T47D (cell line): ENCODE data around the gene DNAJB8.
A peak's percentile ranks its signal among the peaks of the same experiment; 100 is the strongest.

Experiments
- DNase-seq, 2 experiments: peaks; one replicate each; pipeline versions ENCODE4 v3.0.0 to v3.0.0-alpha.2; 2011 to 2012; ENCODE audit warnings: low read depth in 1 of 2, low spot score in 1 of 2
- JUND ChIP-seq: IDR thresholded peaks from 2 replicates; pipeline ENCODE4 v1.6.1; 2012; ENCODE audit warnings: low read depth
- in situ Hi-C: cut with HindIII; loops from 2 replicates; pipeline ENCODE4 v1.10.0; 2016; ENCODE audit warnings: low sequenced_read_pairs, low pct_unique_long_range_greater_than_20kb

DNAJB8 gene

DNA sequence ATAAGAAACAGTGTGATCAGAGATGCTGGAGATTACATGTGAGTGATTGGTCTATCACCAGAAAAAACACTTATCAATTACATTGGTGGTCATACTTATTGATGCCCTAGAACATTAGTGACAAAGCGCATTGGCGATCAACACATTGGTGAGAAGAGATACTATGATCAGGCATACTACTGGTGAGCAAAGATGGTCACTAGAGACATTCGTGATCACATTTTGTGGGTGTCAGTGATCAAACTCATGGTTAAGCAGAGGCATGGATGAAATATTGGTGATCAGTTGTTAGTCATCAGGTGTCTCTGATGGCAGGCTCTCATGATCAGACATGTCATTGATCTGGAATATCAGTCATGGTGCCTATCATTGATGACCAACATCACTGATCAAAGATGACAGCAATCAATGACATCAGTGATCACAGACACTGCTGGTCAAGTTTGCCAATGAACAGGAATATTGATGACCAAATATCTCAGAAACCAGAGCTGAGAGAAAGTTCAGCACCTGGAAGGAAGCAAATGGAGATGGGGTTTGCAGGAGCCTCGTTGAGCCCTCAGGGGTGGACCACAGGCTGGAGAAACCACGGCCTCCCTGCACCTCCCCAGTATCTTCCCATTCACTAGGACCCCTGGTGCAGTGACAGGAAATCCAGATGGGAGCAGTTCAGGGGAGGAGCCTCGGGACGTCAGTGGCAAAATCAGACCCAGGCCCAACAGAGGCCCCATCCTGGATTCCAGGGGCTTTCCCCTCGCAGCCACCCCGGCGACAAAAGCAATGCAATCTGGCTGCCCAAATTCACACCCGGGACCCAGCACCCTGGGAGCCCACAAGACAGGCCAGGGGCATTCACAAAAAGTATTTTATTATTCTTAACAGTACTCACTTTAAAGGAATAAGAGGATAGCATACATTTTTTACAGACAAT lies 12.2 kb upstream of the DNAJB8 start:
- in situ Hi-C loops, result no loop called here
- DNase-seq, result no peak
- no peak for TF ChIP-seq JUND

DNA sequence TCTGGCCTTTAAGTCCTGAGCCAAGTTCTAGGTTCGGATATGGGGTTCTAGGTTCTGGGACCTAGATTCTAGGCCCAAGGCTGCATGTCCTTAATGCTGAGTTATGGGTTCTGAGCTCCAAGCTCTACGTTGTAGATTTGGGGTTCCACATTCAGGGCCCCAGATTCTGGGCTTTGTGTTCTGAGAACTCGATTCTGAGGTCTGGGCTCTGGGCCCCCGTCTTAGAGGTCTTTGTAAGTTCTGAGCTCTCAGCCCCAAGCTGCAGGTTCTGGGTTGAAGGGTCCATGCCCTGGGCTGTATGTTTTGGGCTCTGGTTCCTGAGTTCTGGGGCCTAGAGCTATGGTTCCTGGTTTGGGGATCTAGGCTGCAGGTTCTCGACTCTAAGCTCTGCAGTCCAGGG lies 10.0 kb upstream of the DNAJB8 start:
- no peak for DNase-seq
- TF ChIP-seq JUND, result no peak
- in situ Hi-C loops, result no loop called here

DNA sequence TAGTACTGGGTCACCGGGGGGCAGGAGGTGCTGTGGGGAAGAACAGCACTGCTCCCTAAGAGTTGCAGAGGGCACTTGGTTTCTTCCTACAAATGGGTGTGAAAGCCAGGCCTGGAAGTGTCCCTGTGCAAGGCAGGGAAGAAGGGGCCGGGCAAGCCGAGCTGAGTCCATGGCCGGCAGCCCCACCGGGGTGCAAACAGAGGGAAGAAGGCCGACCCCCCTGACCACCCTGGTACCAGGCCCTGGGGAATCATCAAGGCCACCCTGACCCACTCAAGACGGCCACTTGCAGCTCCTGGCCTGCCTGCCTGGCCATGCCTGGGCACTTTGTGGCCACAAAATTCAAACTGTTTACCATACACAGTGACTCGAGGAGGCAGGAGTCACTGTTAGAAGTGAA lies 8.7 kb upstream of the DNAJB8 start:
- DNase-seq, result no peak
- in situ Hi-C loops, result no loop called here
- TF ChIP-seq JUND, result no peak

DNA sequence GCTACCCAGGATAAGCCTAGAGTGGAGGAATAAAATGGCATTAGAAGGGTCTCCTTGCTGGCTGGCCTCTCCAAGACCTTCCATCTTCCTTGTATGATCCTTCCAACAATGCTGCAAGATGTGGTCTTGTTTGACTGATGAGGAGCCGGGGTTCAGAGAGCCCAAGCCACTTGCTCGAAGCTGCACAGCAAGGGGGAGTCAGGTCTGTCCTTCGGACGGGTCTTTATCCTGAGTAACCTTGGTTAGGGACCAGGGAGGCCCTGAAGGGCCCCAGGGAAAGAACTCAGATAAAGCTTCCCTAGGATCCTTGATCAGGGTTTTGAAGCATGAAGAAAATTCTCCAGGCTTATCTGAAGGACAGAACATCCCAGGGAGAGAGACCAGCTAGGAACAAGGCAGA lies 7.0 kb upstream of the DNAJB8 start:
- no peak for TF ChIP-seq JUND
- in situ Hi-C loops, result no loop called here
- no peak for DNase-seq

DNA sequence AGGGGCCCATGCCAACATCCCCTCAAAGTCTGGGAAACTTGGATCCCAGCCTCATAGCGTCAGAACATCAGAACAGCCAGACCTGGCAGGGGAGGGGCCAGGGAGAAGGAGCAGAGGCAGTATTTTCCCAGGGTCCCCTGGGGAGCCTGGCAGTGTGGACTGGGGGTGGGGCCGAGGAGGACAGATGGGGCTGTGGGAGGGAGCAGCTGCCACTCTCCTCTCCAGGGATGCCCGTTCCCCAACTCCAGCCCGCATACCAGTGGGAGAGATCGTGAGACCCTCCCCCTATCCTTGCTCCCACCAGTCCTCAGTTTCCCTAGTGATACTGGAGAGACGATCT lies 6.5 kb upstream of the DNAJB8 start:
- no peak for DNase-seq
- in situ Hi-C loops, result no loop called here
- TF ChIP-seq JUND, result no peak

DNA sequence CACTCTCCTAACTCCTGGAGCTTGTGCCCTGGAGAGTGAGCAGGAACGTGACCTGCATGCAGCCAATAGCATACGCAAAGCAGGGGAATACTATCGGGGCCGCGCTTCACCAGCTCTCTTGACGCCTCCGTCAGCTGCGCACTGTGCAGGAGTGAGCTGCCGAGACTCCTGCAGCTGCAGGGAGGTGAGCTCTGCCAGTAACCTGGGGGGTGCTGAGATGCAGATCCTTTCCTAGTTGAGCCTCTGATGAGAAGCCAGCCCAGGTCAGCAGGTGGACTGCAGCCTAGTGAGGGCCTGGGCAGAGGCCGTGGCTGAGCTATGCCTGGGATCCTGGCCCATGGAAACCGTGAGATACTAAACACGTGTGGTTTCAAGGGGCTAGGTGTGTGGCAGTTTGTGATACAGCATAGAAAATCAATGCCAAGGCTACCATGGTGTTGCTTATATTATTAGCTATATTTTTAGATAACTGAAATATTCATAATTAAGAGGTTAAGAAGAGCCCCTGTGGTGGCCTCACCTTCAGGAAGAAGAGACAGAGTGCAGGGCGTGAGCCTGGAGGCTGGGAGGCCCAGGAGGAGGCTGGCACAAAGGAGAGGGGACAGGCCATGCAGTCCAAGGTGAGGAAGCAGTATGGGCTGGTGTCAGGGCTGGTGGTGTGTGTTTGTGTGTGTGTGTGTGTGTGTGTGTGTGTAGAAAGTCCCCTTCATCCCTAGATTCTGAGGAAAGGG lies 5.9 kb upstream of the DNAJB8 start:
- in situ Hi-C loops, result no loop called here
- DNase-seq, result no peak
- TF ChIP-seq JUND, result no peak

DNA sequence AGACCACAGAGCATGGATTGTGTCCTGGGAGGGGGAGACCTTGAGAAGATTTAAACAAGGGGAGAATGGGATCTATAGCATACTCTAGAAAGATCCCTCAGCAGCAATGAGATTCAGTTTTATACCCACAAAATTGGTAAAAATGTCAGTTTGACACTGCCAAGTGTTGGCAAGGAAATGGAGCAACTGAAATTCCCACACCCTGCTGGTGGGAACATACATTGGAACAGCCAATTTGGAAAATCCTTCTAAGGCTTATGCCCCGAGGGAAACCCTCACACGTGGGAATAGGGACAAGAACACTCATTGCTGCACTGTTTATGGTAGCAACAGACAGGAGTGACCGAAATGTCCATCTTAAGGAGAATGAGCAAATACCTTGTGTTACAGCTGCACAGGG lies 5.0 kb upstream of the DNAJB8 start:
- in situ Hi-C loops, result no loop called here
- peak in 1 of 2 experiments; percentile 5 for DNase-seq
- TF ChIP-seq JUND, result no peak

DNA sequence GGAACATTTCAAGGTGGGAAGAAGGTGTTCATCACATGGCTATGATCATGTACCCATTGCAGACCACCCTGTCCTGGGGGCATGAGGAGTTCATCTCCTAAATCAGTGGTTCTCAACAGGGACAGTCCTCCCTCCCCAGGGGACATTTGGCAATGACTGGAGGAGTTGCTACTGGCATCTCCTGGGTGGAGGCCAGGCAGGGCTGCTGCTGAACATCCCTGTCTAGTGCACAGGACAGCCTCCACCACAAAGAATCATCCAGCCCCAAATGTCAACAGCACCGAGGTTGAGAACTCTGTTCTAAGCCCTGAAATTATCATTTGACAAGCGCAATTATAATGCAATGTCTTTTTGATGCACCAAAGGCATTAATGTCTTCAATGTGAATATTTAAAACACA lies 4.4 kb upstream of the DNAJB8 start:
- in situ Hi-C loops, result no loop called here
- DNase-seq, result no peak
- TF ChIP-seq JUND, result no peak

DNA sequence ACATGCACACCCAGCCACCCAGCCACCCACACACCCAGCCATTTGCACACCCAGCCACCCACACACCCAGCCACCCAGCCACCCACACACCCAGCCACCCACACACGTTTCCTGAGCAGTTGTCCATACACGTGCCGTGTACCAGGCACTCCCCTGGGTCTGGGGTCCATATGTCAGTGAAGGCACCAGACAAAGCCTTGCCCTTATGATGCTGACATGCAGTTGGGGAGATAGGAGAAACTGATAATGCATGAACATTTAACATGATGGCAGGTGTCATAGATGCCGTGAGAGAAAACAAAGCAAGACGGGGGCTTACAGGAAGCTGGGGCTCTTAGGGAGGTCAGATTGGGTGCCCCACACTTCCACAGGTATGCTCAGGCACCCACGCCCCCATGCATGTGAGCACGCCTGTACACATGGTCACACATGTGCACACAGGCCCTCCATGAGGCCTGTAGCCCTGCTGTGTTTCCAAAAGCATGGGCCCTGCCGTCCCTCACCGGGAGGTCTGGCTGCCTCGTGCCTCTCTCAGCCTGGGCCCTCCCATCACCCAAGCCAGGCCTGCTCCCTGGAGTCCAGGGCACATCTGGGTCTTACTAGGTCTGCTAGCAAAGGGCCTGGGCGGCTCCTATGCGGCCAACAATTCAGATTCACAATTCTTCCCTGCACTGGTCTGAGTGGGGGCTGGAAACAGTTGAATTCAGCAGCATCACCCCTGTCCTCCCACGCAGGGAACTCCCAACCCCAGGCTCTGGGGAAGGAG lies 3.6 kb upstream of the DNAJB8 start:
- in situ Hi-C loops, result no loop called here
- no peak for DNase-seq
- no peak for TF ChIP-seq JUND

DNA sequence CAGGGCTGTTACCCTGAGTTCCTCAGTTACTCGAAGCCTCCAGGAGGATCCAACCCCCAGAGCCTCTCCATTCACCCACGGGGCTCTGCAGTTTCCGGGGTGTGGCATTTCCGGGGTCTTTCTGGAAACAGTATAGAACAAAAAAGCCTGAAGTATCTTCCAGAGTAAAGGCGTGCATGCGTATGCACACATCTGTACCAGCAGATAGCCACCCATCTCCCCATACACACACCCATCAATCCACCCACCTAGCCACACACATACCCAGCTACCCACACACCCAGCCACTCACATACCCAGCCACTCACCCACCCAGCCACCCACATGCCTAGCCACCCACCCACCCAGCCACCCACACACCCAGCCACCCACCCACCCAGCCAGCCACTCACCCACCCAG lies 2.9 kb upstream of the DNAJB8 start:
- in situ Hi-C loops, result no loop called here

DNA sequence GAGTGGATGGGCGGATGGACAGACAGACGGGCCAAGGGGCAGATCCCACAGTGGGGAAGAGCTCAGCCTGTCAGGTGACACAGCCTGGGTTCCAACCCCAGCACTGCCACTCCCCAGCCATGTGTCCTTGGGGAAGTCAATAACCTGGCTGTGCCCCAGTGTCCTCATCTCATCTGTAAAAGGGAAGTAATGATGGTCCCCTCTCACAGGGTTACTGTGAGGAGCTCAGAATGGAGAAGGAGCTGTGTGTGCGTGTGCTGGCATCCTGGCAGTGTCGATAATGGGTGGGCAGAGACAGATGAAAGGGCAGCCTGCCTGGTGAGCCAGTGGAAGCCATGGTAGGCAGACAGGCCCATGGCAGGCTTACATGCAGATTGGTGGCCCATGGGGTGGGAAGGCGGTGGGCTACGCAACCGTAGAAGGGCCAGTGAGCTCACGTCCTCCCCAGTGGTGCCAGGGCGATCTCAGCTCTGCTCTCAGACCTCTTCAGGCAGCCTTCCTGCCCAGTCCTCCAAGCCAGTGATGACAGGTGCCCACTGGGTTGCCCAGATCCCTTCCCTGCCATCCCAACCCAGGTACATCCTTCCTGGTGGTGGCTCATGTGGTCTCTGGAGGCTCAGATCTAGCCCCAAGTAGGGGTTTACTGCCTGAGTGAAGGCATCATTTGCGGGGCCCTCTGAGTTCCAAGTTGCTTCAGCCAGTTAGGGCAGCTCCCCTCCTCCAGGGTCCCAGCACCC lies 2.3 kb upstream of the DNAJB8 start:
- no peak for TF ChIP-seq JUND
- no peak for DNase-seq
- in situ Hi-C loops, result no loop called here

More for the DNA sequence above, 2.9 kb upstream of the DNAJB8 start:
- DNase-seq, result no peak
- TF ChIP-seq JUND, result no peak

DNA sequence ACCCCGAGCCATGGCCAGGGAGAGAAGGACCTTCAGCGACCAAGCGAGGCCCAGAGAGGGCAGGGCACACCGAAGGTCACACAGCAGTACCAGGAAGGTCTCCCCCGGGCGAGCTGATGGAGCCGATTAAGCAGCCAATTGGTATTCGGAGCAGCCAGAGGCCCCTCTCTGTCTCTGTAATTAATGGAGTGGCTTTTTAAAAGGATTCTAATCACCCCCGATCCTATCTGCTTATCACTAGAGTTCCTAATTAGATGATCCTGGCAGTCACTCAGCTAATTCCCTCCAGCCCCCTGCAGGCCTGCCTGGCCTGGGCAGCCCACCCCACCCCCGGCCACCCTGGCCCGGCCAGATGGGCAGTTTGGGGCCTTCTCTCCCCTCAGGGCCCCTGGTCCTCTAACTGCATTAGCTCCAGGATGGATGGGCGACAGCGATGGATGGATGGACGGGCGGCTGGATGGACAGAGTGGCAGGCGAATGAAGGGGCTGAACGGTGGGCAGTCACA lies 1.6 kb upstream of the DNAJB8 start:
- TF ChIP-seq JUND, result no peak
- DNase-seq, result no peak
- in situ Hi-C loops, result no loop called here

DNA sequence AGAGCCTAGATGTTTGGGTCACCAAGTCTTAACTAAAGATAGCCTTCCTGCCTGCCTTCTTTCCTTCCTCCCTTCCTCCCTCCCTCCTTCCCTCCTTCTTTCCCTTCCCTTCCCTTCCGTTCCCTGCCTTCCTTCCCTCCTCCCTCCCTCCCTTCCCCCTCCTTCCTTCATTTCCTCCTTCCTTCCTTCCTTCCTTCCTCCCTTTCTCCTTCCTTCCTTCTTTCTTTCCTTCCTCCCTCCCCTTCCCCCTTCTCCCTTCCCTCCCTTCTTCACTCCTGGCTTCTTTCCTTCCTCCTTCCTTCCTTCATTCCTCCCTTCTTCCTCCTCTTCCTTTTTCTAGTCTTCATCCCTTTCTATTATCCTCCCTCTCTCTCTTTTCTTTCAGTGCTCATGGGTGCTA lies 2.0 kb downstream of the DNAJB8 start:
- no peak for DNase-seq
- no peak for TF ChIP-seq JUND
- in situ Hi-C loops, result no loop called here
